Measurements from ENCODE around the gene PKD1L1.

PKD1L1 gene

GRCh38 chr7:47954231-47954911 lies 6.1 kb upstream of the PKD1L1 start:
- no peak overlapping the region for H3K4me3 ChIP-seq (ENCODE audit: low read depth, low read length)
- H3K9me3 ChIP-seq (ENCODE audit: control insufficient read depth, insufficient read depth, low read depth, low read length) = no peaks in the 10 kb centered on the region
- H3K36me3 ChIP-seq (ENCODE audit: control insufficient read depth in 2 of 2, insufficient read depth in 1 of 2, low read length in 2 of 2) = peaks cover 11 to 31% of the 10 kb centered on the region in 2 experiments
- TF ChIP-seq ZNF266 (tag by site-specific recombination; IDR thresholded peaks at IDR 0.05; ENCODE audit: low read depth) (no peak), MZF1 (tag by site-specific recombination; IDR thresholded peaks at IDR 0.05; ENCODE audit: borderline replicate concordance) (no peak), KLF16 (tag by site-specific recombination; IDR thresholded peaks at IDR 0.05) (no peak), TCF7L2 (IDR thresholded peaks at IDR 0.05; ENCODE audit: borderline replicate concordance, low read depth, low read length) (no peak), ZNF16 (tag by site-specific recombination; IDR thresholded peaks at IDR 0.05; ENCODE audit: low read depth) (no peak), ZNF398 (tag by site-specific recombination; IDR thresholded peaks at IDR 0.05) (no peak), ZNF513 (tag by site-specific recombination; IDR thresholded peaks at IDR 0.05) (no peak), PBX3 (CRISPR knock-in tag; IDR thresholded peaks at IDR 0.05) (no peak), PRDM4 (tag by site-specific recombination; IDR thresholded peaks at IDR 0.05) (no peak), ZNF596 (tag by site-specific recombination; IDR thresholded peaks at IDR 0.05) (no peak), PRDM2 (tag by site-specific recombination; IDR thresholded peaks at IDR 0.05; ENCODE audit: borderline replicate concordance) (no peak), ZNF610 (tag by site-specific recombination; IDR thresholded peaks at IDR 0.05; ENCODE audit: borderline replicate concordance) (no peak), ZNF654 (tag by site-specific recombination; IDR thresholded peaks at IDR 0.05; ENCODE audit: low read depth) (no peak)
- ChIA-PET POLR2A (no interaction called here), CTCF (interaction anchor here (0.7 to 0.8 kb wide), 2 partner anchors 9 to 200 kb away, joined by 3 to 7 read pairs; no protein-coding TSS in a partner anchor)
- no peaks in the 10 kb centered on the region for H3K4me1 ChIP-seq (ENCODE audit: control insufficient read depth, insufficient read depth, low read length)
- H3K27ac ChIP-seq (ENCODE audit: extremely low read depth, low read depth, low read length) = no peak overlapping the region

Data from HEK293 (cell line).